RWPE2 (cell line): Measurements from ENCODE around the gene GSX1.

ENCODE experiments used
- ATAC-seq: fragments of 200-7000 bp; cut with Tn5 transposase; 3 replicates; pipeline ENCODE4 v1.9.1; 2021; ENCODE audit warnings: low read depth
- DNase-seq: peaks from one replicate; pipeline ENCODE4 v3.0.0-alpha.2; 2020; ENCODE audit warnings: low spot score
- H3K27ac ChIP-seq: fragments of 450-650 bp; 2 replicates; pipeline ENCODE4 v1.5.1; 2017; ENCODE audit warnings: mild to moderate bottlenecking; ENCODE audit not compliant: poor library complexity, severe bottlenecking
- H3K27me3 ChIP-seq: fragments of 250-450 bp; sonication (Bioruptor Pico); 2 replicates; pipeline ENCODE4 v1.5.1; 2021; ENCODE audit warnings: mild to moderate bottlenecking, moderate library complexity; ENCODE audit not compliant: insufficient read depth, poor library complexity, severe bottlenecking
- H3K36me3 ChIP-seq: fragments of 250-450 bp; sonication (Bioruptor Pico); 2 replicates; pipeline ENCODE4 v1.5.1; 2020; ENCODE audit warnings: low read depth, mild to moderate bottlenecking, moderate library complexity
- H3K4me1 ChIP-seq: fragments of 250-450 bp; sonication (Bioruptor Pico); 2 replicates; pipeline ENCODE4 v1.5.1; 2021; ENCODE audit warnings: mild to moderate bottlenecking, moderate library complexity; ENCODE audit not compliant: insufficient read depth, poor library complexity, severe bottlenecking
- H3K4me3 ChIP-seq: fragments of 250-450 bp; sonication (Bioruptor Pico); 2 replicates; pipeline ENCODE4 v1.5.1; 2021; ENCODE audit warnings: mild to moderate bottlenecking, moderate library complexity; ENCODE audit not compliant: severe bottlenecking
- H3K9me3 ChIP-seq: fragments of 250-450 bp; sonication (Bioruptor Pico); 2 replicates; pipeline ENCODE4 v1.5.1; 2021; ENCODE audit warnings: mild to moderate bottlenecking, moderate library complexity; ENCODE audit not compliant: severe bottlenecking
- CTCF ChIP-seq: fragments of 450-650 bp; IDR thresholded peaks from one replicate; pipeline ENCODE4 v1.5.1; 2017; ENCODE audit warnings: mild to moderate bottlenecking, moderate library complexity; ENCODE audit not compliant: poor library complexity, severe bottlenecking

GSX1 gene

GRCh38 chr13:27796544-27797227 is 4.4 kb downstream of the GSX1 start:
- Histone ChIP-seq H3K27ac (no peak overlapping the region), H3K9me3 (no peaks in the 10 kb centered on the region), H3K4me3 (no peak overlapping the region), H3K36me3 (no peaks in the 10 kb centered on the region), H3K4me1 (no peaks in the 10 kb centered on the region), H3K27me3 (peaks cover 70% of the 10 kb centered on the region)
- DNase-seq = no peak
- TF ChIP-seq CTCF = no peak
- ATAC-seq = no peak

GRCh38 chr13:27797228-27797624 is 4.9 kb downstream of the GSX1 start:
- H3K4me3 ChIP-seq = no peak overlapping the region
- peaks cover 65% of the 10 kb centered on the region for H3K27me3 ChIP-seq
- no peak overlapping the region for H3K27ac ChIP-seq
- TF ChIP-seq CTCF = peak; percentile 7
- H3K4me1 ChIP-seq = no peaks in the 10 kb centered on the region
- no peaks in the 10 kb centered on the region for H3K9me3 ChIP-seq
- ATAC-seq (peak; percentile 29; the same call in 1 of the 3 replicates), DNase-seq (no peak)
- H3K36me3 ChIP-seq = no peaks in the 10 kb centered on the region

GRCh38 chr13:27806744-27807387 is 14.6 kb downstream of the GSX1 start:
- Histone ChIP-seq H3K4me1 (peaks cover 10% of the 10 kb centered on the region), H3K27me3 (no peaks in the 10 kb centered on the region), H3K4me3 (no peak overlapping the region), H3K9me3 (no peaks in the 10 kb centered on the region), H3K36me3 (no peaks in the 10 kb centered on the region), H3K27ac (no peak overlapping the region)
- no peak for ATAC-seq
- no peak for DNase-seq
- no peak for TF ChIP-seq CTCF

- ATAC-seq (peak; percentile 90), DNase-seq (no peak)
- Histone ChIP-seq H3K4me3 (no peak overlapping the region), H3K4me1 (peaks cover 10% of the 10 kb centered on the region), H3K27ac (peak overlapping the region; percentile 57), H3K27me3 (no peaks in the 10 kb centered on the region), H3K9me3 (no peaks in the 10 kb centered on the region), H3K36me3 (no peaks in the 10 kb centered on the region)
- TF ChIP-seq CTCF = no peak
Measured at GRCh38 chr13:27808851-27809550, 16.7 kb downstream of the GSX1 start.
